ENCODE data around the gene ATRNL1. TPM values are rescaled to one million over a fixed set of nuclear protein-coding genes. Genes with fewer than 3 reads are reported as not detected.

Gene ATRNL1
- polyA plus RNA-seq, 1 donor from 2014 or later: 47.8 TPM

GRCh38 chr10:115051216-115051615 is 41.9 kb upstream of the ATRNL1 start:
- TF ChIP-seq POLR2AphosphoS5 (IDR thresholded peaks at IDR 0.05): no peak
- no peak for TF ChIP-seq MXI1 (conservative IDR thresholded peaks at IDR 0.05; ENCODE audit: poor library complexity, severe bottlenecking)
- TF ChIP-seq EP300 (conservative IDR thresholded peaks at IDR 0.05; ENCODE audit: poor library complexity, severe bottlenecking): no peak
- TF ChIP-seq SMC3 (conservative IDR thresholded peaks at IDR 0.05; ENCODE audit: poor library complexity): no peak
- TF ChIP-seq RAD21 (conservative IDR thresholded peaks at IDR 0.05): no peak
- no peak for TF ChIP-seq EZH2 (IDR thresholded peaks at IDR 0.05; ENCODE audit: borderline replicate concordance, insufficient read depth, low read length, poor library complexity, severe bottlenecking)
- no peak for TF ChIP-seq TAF1 (IDR thresholded peaks at IDR 0.05; ENCODE audit: low read depth)
- TF ChIP-seq, protein P1, sequence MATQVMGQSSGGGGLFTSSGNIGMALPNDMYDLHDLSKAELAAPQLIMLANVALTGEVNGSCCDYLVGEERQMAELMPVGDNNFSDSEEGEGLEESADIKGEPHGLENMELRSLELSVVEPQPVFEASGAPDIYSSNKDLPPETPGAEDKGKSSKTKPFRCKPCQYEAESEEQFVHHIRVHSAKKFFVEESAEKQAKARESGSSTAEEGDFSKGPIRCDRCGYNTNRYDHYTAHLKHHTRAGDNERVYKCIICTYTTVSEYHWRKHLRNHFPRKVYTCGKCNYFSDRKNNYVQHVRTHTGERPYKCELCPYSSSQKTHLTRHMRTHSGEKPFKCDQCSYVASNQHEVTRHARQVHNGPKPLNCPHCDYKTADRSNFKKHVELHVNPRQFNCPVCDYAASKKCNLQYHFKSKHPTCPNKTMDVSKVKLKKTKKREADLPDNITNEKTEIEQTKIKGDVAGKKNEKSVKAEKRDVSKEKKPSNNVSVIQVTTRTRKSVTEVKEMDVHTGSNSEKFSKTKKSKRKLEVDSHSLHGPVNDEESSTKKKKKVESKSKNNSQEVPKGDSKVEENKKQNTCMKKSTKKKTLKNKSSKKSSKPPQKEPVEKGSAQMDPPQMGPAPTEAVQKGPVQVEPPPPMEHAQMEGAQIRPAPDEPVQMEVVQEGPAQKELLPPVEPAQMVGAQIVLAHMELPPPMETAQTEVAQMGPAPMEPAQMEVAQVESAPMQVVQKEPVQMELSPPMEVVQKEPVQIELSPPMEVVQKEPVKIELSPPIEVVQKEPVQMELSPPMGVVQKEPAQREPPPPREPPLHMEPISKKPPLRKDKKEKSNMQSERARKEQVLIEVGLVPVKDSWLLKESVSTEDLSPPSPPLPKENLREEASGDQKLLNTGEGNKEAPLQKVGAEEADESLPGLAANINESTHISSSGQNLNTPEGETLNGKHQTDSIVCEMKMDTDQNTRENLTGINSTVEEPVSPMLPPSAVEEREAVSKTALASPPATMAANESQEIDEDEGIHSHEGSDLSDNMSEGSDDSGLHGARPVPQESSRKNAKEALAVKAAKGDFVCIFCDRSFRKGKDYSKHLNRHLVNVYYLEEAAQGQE (IDR thresholded peaks at IDR 0.05; ENCODE audit: borderline replicate concordance): no peak
- TF ChIP-seq, protein P2, sequence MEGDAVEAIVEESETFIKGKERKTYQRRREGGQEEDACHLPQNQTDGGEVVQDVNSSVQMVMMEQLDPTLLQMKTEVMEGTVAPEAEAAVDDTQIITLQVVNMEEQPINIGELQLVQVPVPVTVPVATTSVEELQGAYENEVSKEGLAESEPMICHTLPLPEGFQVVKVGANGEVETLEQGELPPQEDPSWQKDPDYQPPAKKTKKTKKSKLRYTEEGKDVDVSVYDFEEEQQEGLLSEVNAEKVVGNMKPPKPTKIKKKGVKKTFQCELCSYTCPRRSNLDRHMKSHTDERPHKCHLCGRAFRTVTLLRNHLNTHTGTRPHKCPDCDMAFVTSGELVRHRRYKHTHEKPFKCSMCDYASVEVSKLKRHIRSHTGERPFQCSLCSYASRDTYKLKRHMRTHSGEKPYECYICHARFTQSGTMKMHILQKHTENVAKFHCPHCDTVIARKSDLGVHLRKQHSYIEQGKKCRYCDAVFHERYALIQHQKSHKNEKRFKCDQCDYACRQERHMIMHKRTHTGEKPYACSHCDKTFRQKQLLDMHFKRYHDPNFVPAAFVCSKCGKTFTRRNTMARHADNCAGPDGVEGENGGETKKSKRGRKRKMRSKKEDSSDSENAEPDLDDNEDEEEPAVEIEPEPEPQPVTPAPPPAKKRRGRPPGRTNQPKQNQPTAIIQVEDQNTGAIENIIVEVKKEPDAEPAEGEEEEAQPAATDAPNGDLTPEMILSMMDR (IDR thresholded peaks at IDR 0.05; ENCODE audit: poor library complexity, severe bottlenecking): no peak

GRCh38 chr10:115052226-115052625 is 40.9 kb upstream of the ATRNL1 start:
- H3K4me3 ChIP-seq (ENCODE audit: low read length): no peak overlapping the region
- no peak overlapping the region for H2AFZ ChIP-seq (ENCODE audit: low read depth, low read length)
- no peaks in the 10 kb centered on the region for H3K79me2 ChIP-seq (replicated peaks; ENCODE audit: insufficient read depth, low read length)
- no peaks in the 10 kb centered on the region for H3F3A ChIP-seq (ENCODE audit: insufficient read depth, low read length, poor library complexity, severe bottlenecking)
- no peaks in the 10 kb centered on the region for H3K9me2 ChIP-seq (ENCODE audit: insufficient read depth, low read length)
- no peaks in the 10 kb centered on the region for H3K27me3 ChIP-seq (ENCODE audit: insufficient read depth, low read depth, low read length)
- no peak overlapping the region for H3K9ac ChIP-seq (ENCODE audit: low read length)
- no peak for TF ChIP-seq MXI1 (conservative IDR thresholded peaks at IDR 0.05; ENCODE audit: poor library complexity, severe bottlenecking)
- TF ChIP-seq SMC3 (conservative IDR thresholded peaks at IDR 0.05; ENCODE audit: poor library complexity): no peak
- no peak for TF ChIP-seq RAD21 (conservative IDR thresholded peaks at IDR 0.05)
- no peak for TF ChIP-seq POLR2AphosphoS5 (IDR thresholded peaks at IDR 0.05)
- no peak for TF ChIP-seq EZH2 (IDR thresholded peaks at IDR 0.05; ENCODE audit: borderline replicate concordance, insufficient read depth, low read length, poor library complexity, severe bottlenecking)
- TF ChIP-seq, protein P1 (IDR thresholded peaks at IDR 0.05; ENCODE audit: borderline replicate concordance): no peak
- no peak for TF ChIP-seq EP300 (conservative IDR thresholded peaks at IDR 0.05; ENCODE audit: poor library complexity, severe bottlenecking)
- no peak for TF ChIP-seq TAF1 (IDR thresholded peaks at IDR 0.05; ENCODE audit: low read depth)
- TF ChIP-seq, protein P2 (IDR thresholded peaks at IDR 0.05; ENCODE audit: poor library complexity, severe bottlenecking): no peak
- no peaks in the 10 kb centered on the region for H4K20me1 ChIP-seq (ENCODE audit: insufficient read depth)
- no peak overlapping the region for H3K27ac ChIP-seq (ENCODE audit: low read length)
- no peaks in the 10 kb centered on the region for H3K36me3 ChIP-seq (ENCODE audit: insufficient read depth, low read length)
- no peak overlapping the region for H3K4me2 ChIP-seq (ENCODE audit: low read length)
- no peaks in the 10 kb centered on the region for H3K9me3 ChIP-seq (ENCODE audit: low read length)

More at GRCh38 chr10:115051216-115051615, 41.9 kb upstream of the ATRNL1 start:
- Histone ChIP-seq H3K36me3 (ENCODE audit: insufficient read depth, low read length) (no peaks in the 10 kb centered on the region), H3K9me3 (ENCODE audit: low read length) (no peaks in the 10 kb centered on the region), H4K20me1 (ENCODE audit: insufficient read depth) (no peaks in the 10 kb centered on the region), H3K4me3 (ENCODE audit: low read length) (no peak overlapping the region), H3K27me3 (ENCODE audit: insufficient read depth, low read depth, low read length) (no peaks in the 10 kb centered on the region), H3F3A (ENCODE audit: insufficient read depth, low read length, poor library complexity, severe bottlenecking) (no peaks in the 10 kb centered on the region), H3K27ac (ENCODE audit: low read length) (no peak overlapping the region), H3K9me2 (ENCODE audit: insufficient read depth, low read length) (no peaks in the 10 kb centered on the region), H3K9ac (ENCODE audit: low read length) (no peak overlapping the region), H2AFZ (ENCODE audit: low read depth, low read length) (no peak overlapping the region), H3K4me2 (ENCODE audit: low read length) (no peak overlapping the region), H3K79me2 (replicated peaks; ENCODE audit: insufficient read depth, low read length) (no peaks in the 10 kb centered on the region)
